Esophagus squamous epithelium (tissue), 4 donors: ENCODE measurements around the gene PITX2.

Experiments
- POLR2A ChIP-seq, 4 donors: fragments of 450-650 bp; IDR thresholded peaks; one replicate each; pipeline ENCODE4 v1.6.1; 2017; ENCODE audit warnings: antibody characterized with exemption in 4 of 4, mild to moderate bottlenecking in 4 of 4, moderate library complexity in 3 of 4
- TF ChIP-seq, protein P1 (sequence below), 6 experiments: fragments of 450-650 bp in 4 of 6; fragments of 200-600 bp in 2 of 6; sonication (generic) in 2 of 6; IDR thresholded peaks; one replicate each; pipeline ENCODE4 v1.5.1; 2016 to 2019; ENCODE audit warnings: antibody characterized with exemption in 6 of 6, mild to moderate bottlenecking in 4 of 6, moderate library complexity in 4 of 6

DNA sequence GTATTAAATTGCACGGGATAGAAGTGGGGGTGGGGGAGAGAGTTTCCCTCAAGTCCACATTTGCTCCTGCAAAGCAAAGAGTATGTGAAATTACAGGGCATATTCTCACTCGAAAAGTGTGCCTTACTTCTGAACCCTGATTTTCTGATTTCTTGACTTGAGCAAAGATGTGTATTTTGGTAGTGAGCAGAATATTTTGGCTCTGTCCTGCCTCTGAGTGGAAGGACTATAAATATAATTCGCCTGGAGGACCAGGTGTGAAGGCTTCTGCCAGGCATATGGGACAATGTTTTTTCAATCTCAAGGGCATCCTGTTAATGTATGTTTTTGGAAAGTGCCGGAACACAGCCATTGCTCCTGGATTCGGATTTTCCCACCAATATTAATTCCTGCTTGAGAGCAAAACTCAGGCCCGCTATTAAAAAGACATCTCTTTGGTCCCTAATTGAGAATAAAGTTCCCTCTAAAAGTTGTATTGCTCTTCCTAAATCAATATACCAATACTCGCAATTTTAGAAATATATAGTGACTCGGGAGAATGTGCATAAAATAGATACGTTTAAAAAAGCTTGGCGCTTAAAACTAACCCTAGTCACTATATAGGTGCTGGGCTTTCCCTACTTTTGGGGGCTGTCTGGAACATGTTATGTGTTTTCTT lies 15.3 kb upstream of the PITX2 start:
- TF ChIP-seq, protein P1, sequence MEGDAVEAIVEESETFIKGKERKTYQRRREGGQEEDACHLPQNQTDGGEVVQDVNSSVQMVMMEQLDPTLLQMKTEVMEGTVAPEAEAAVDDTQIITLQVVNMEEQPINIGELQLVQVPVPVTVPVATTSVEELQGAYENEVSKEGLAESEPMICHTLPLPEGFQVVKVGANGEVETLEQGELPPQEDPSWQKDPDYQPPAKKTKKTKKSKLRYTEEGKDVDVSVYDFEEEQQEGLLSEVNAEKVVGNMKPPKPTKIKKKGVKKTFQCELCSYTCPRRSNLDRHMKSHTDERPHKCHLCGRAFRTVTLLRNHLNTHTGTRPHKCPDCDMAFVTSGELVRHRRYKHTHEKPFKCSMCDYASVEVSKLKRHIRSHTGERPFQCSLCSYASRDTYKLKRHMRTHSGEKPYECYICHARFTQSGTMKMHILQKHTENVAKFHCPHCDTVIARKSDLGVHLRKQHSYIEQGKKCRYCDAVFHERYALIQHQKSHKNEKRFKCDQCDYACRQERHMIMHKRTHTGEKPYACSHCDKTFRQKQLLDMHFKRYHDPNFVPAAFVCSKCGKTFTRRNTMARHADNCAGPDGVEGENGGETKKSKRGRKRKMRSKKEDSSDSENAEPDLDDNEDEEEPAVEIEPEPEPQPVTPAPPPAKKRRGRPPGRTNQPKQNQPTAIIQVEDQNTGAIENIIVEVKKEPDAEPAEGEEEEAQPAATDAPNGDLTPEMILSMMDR (IDR thresholded peaks at IDR 0.05): no peak
- TF ChIP-seq POLR2A (IDR thresholded peaks at IDR 0.05): no peak
